ENCODE data around the gene OR2C3.

DNA sequence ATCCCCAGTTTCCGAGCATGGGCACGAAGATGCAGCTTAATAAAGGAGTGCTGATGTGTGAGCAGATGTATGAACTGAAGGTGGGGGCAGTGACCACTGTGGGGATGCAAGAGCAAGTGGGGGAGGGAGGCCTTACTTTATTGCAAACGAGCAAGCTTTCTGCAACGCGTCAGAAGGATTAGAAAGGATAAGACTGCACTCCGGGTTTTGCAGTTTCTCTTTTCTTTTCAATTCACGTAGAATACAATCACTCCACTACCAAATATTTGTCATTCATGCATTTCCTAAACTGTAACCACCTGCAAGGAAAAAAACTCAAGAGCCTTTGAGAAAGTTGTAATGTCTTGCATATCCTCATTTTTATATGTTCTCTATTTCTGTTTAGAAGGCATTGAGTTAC, 4.3 kb upstream of the OR2C3 start:
- no peak for TF ChIP-seq TEAD4 (IDR thresholded peaks at IDR 0.05; ENCODE audit: borderline replicate concordance, insufficient read depth)
- TF ChIP-seq CHD2 (IDR thresholded peaks at IDR 0.05; ENCODE audit: low read length, partially characterized antibody) = no peak
- TF ChIP-seq, protein P1, sequence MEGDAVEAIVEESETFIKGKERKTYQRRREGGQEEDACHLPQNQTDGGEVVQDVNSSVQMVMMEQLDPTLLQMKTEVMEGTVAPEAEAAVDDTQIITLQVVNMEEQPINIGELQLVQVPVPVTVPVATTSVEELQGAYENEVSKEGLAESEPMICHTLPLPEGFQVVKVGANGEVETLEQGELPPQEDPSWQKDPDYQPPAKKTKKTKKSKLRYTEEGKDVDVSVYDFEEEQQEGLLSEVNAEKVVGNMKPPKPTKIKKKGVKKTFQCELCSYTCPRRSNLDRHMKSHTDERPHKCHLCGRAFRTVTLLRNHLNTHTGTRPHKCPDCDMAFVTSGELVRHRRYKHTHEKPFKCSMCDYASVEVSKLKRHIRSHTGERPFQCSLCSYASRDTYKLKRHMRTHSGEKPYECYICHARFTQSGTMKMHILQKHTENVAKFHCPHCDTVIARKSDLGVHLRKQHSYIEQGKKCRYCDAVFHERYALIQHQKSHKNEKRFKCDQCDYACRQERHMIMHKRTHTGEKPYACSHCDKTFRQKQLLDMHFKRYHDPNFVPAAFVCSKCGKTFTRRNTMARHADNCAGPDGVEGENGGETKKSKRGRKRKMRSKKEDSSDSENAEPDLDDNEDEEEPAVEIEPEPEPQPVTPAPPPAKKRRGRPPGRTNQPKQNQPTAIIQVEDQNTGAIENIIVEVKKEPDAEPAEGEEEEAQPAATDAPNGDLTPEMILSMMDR (IDR thresholded peaks at IDR 0.05) = no peak
- TF ChIP-seq, protein P2, sequence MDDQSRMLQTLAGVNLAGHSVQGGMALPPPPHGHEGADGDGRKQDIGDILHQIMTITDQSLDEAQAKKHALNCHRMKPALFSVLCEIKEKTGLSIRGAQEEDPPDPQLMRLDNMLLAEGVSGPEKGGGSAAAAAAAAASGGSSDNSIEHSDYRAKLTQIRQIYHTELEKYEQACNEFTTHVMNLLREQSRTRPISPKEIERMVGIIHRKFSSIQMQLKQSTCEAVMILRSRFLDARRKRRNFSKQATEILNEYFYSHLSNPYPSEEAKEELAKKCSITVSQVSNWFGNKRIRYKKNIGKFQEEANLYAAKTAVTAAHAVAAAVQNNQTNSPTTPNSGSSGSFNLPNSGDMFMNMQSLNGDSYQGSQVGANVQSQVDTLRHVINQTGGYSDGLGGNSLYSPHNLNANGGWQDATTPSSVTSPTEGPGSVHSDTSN (IDR thresholded peaks at IDR 0.05) = no peak
- TF ChIP-seq, protein P3, sequence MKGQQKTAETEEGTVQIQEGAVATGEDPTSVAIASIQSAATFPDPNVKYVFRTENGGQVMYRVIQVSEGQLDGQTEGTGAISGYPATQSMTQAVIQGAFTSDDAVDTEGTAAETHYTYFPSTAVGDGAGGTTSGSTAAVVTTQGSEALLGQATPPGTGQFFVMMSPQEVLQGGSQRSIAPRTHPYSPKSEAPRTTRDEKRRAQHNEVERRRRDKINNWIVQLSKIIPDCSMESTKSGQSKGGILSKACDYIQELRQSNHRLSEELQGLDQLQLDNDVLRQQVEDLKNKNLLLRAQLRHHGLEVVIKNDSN (IDR thresholded peaks at IDR 0.05; ENCODE audit: borderline replicate concordance, low read depth) = no peak
- TF ChIP-seq, protein P4, sequence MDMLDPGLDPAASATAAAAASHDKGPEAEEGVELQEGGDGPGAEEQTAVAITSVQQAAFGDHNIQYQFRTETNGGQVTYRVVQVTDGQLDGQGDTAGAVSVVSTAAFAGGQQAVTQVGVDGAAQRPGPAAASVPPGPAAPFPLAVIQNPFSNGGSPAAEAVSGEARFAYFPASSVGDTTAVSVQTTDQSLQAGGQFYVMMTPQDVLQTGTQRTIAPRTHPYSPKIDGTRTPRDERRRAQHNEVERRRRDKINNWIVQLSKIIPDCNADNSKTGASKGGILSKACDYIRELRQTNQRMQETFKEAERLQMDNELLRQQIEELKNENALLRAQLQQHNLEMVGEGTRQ (IDR thresholded peaks at IDR 0.05; ENCODE audit: borderline replicate concordance, low read depth, low read length) = no peak
- no peak for TF ChIP-seq TCF12 (IDR thresholded peaks at IDR 0.05)
- no peak for TF ChIP-seq POLR2AphosphoS5 (IDR thresholded peaks at IDR 0.05; ENCODE audit: low read depth, low read length)

All from SK-N-SH (cell line).